OCI-LY1 (cell line): Measurements from ENCODE around the gene ZNF366.

Source experiments
- H2AFZ ChIP-seq: fragments of 200-600 bp; sonication (generic), shearing (Covaris generic); 2 replicates; pipeline ENCODE4 v1.6.0; 2014; ENCODE audit warnings: antibody characterized with exemption, mild to moderate bottlenecking, low read length
- H3F3A ChIP-seq: fragments of 200-600 bp; sonication (generic), shearing (Covaris generic); 2 replicates; pipeline ENCODE4 v1.6.0; 2014; ENCODE audit warnings: mild to moderate bottlenecking, antibody characterized with exemption, low read length, moderate library complexity; ENCODE audit not compliant: insufficient read depth
- H3K27ac ChIP-seq: fragments of 200-600 bp; sonication (generic); 2 replicates; pipeline ENCODE4 v1.5.1; 2014; ENCODE audit warnings: low read length, mixed run types, mild to moderate bottlenecking, low read depth; ENCODE audit not compliant: poor library complexity, severe bottlenecking
- H3K27me3 ChIP-seq: fragments of 200-600 bp; sonication (generic); 2 replicates; pipeline ENCODE4 v1.6.0; 2014; ENCODE audit warnings: antibody characterized with exemption, mild to moderate bottlenecking, low read length, moderate library complexity; ENCODE audit not compliant: insufficient read depth
- H3K36me3 ChIP-seq: fragments of 200-600 bp; sonication (generic); 2 replicates; pipeline ENCODE4 v1.6.1; 2014; ENCODE audit warnings: mild to moderate bottlenecking, antibody characterized with exemption, low read length, moderate library complexity, mixed read lengths; ENCODE audit not compliant: insufficient read depth
- H3K4me1 ChIP-seq: fragments of 200-600 bp; sonication (generic); 2 replicates; pipeline ENCODE4 v1.5.1; 2014; ENCODE audit warnings: mild to moderate bottlenecking, low read length, moderate library complexity; ENCODE audit not compliant: insufficient read depth, severe bottlenecking
- H3K4me2 ChIP-seq: fragments of 200-600 bp; sonication (generic), shearing (Covaris generic); 2 replicates; pipeline ENCODE4 v1.6.1; 2014; ENCODE audit warnings: low read length
- H3K4me3 ChIP-seq: fragments of 200-600 bp; sonication (generic); 2 replicates; pipeline ENCODE4 v1.5.1; 2014; ENCODE audit warnings: low read length, low read depth, mild to moderate bottlenecking, mixed read lengths; ENCODE audit not compliant: poor library complexity, severe bottlenecking
- H3K79me2 ChIP-seq: fragments of 200-600 bp; shearing (Covaris generic); 2 replicates; pipeline ENCODE4 v1.6.1; 2016; ENCODE audit warnings: mixed run types, low read length, mixed read lengths; ENCODE audit not compliant: insufficient read depth
- H3K9ac ChIP-seq: fragments of 200-600 bp; sonication (generic), shearing (Covaris generic); 2 replicates; pipeline ENCODE4 v1.6.1; 2014; ENCODE audit warnings: mild to moderate bottlenecking, low read length, mixed read lengths
- H3K9me2 ChIP-seq: fragments of 200-600 bp; sonication (generic), shearing (Covaris generic); 2 replicates; pipeline ENCODE4 v1.6.1; 2014; ENCODE audit warnings: low read depth, mild to moderate bottlenecking, low read length, mixed read lengths
- H3K9me3 ChIP-seq: fragments of 200-600 bp; shearing (Covaris generic); 2 replicates; pipeline ENCODE4 v1.6.1; 2014; ENCODE audit warnings: low read length, mixed read lengths
- H4K20me1 ChIP-seq: fragments of 200-600 bp; sonication (generic), shearing (Covaris generic); 2 replicates; pipeline ENCODE4 v1.6.0; 2016; ENCODE audit warnings: mild to moderate bottlenecking, low read length; ENCODE audit not compliant: insufficient read depth
- CTCF ChIP-seq: fragments of 200-600 bp; sonication (generic), shearing (Covaris generic); IDR thresholded peaks from 2 replicates; pipeline ENCODE4 v1.5.1; 2017; ENCODE audit warnings: mild to moderate bottlenecking, antibody characterized with exemption, low read length, moderate library complexity, mixed read lengths
- EZH2 ChIP-seq: fragments of 200-600 bp; sonication (generic), shearing (Covaris generic); IDR thresholded peaks from 2 replicates; pipeline ENCODE4 v1.8.0; 2017; ENCODE audit warnings: borderline replicate concordance, mixed run types, mild to moderate bottlenecking, antibody characterized with exemption, low read length, moderate library complexity, mixed read lengths

Gene ZNF366

GRCh38 chr5:72463449-72464052 is 43.7 kb downstream of the ZNF366 start:
- H3K36me3 ChIP-seq = no peaks in the 10 kb centered on the region
- TF ChIP-seq EZH2 = no peak
- TF ChIP-seq CTCF = no peak
- H3K9me2 ChIP-seq = no peaks in the 10 kb centered on the region
- no peaks in the 10 kb centered on the region for H3K9me3 ChIP-seq
- no peak overlapping the region for H3K9ac ChIP-seq
- no peaks in the 10 kb centered on the region for H3K79me2 ChIP-seq
- H3K4me2 ChIP-seq = no peak overlapping the region
- no peaks in the 10 kb centered on the region for H4K20me1 ChIP-seq
- no peak overlapping the region for H3K27ac ChIP-seq
- H3K4me1 ChIP-seq = no peaks in the 10 kb centered on the region
- H3F3A ChIP-seq = no peaks in the 10 kb centered on the region
- no peaks in the 10 kb centered on the region for H3K27me3 ChIP-seq
- H2AFZ ChIP-seq = no peak overlapping the region
- H3K4me3 ChIP-seq = no peak overlapping the region

DNA sequence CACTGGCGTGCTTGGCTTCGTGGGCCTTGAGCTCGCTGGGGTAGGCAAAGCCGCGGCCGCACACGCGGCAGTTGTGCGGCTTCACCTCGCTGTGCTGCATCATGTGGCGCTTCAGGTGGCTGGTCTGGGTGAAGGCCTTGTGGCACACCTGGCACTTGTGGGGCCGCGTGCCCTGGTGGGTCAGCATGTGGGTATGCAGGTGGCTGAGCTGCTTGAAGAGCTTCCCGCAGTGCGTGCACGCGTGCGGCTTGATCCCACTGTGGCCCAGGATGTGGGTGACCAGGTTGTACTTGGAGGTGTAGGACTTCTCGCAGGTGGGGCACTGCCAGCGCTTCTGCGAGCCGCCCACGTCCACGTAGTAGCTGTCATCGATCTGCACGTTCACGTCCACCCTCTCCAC is 46.8 kb downstream of the ZNF366 start:
- no peak for TF ChIP-seq EZH2
- no peak for TF ChIP-seq CTCF
- Histone ChIP-seq H3K9me3 (no peaks in the 10 kb centered on the region), H3K4me2 (no peak overlapping the region), H3K36me3 (no peaks in the 10 kb centered on the region), H3K9ac (no peak overlapping the region), H4K20me1 (no peaks in the 10 kb centered on the region), H3F3A (no peaks in the 10 kb centered on the region), H2AFZ (no peak overlapping the region), H3K9me2 (no peaks in the 10 kb centered on the region), H3K4me1 (no peaks in the 10 kb centered on the region), H3K27ac (no peak overlapping the region), H3K27me3 (no peaks in the 10 kb centered on the region), H3K4me3 (no peak overlapping the region), H3K79me2 (no peaks in the 10 kb centered on the region)

GRCh38 chr5:72459913-72460312 is 47.3 kb downstream of the ZNF366 start:
- H3K4me1 ChIP-seq = no peaks in the 10 kb centered on the region
- no peak overlapping the region for H3K4me2 ChIP-seq
- H3K27me3 ChIP-seq = no peaks in the 10 kb centered on the region
- no peaks in the 10 kb centered on the region for H3K9me3 ChIP-seq
- no peaks in the 10 kb centered on the region for H3K36me3 ChIP-seq
- H3K79me2 ChIP-seq = no peaks in the 10 kb centered on the region
- H3K9me2 ChIP-seq = no peaks in the 10 kb centered on the region
- TF ChIP-seq EZH2 (no peak), CTCF (no peak)
- H3F3A ChIP-seq = no peaks in the 10 kb centered on the region
- H4K20me1 ChIP-seq = no peaks in the 10 kb centered on the region
- H3K27ac ChIP-seq = no peak overlapping the region
- no peak overlapping the region for H2AFZ ChIP-seq
- H3K9ac ChIP-seq = no peak overlapping the region
- no peak overlapping the region for H3K4me3 ChIP-seq
